Fibroblast of pulmonary artery (primary cell): ENCODE data around the gene ST8SIA5.

Experiments
- DNase-seq: peaks from one replicate; pipeline ENCODE4 v3.0.0-alpha.2; 2010; ENCODE audit warnings: low read depth
- H3K4me3 ChIP-seq: replicated peaks from 2 replicates; pipeline ENCODE4 v1.5.1; 2011; ENCODE audit warnings: low read depth, mild to moderate bottlenecking, control low read depth, low read length, moderate library complexity
- TF ChIP-seq, protein P1 (sequence below): IDR thresholded peaks from 2 replicates; pipeline ENCODE4 v1.5.1; 2011; ENCODE audit warnings: mild to moderate bottlenecking, control low read depth, low read length, inconsistent platforms; ENCODE audit errors: missing control alignments

ST8SIA5 gene

GRCh38 chr18:46660957-46661749, 95.7 kb downstream of the ST8SIA5 start:
- peak; percentile 31 for DNase-seq
- TF ChIP-seq, protein P1, sequence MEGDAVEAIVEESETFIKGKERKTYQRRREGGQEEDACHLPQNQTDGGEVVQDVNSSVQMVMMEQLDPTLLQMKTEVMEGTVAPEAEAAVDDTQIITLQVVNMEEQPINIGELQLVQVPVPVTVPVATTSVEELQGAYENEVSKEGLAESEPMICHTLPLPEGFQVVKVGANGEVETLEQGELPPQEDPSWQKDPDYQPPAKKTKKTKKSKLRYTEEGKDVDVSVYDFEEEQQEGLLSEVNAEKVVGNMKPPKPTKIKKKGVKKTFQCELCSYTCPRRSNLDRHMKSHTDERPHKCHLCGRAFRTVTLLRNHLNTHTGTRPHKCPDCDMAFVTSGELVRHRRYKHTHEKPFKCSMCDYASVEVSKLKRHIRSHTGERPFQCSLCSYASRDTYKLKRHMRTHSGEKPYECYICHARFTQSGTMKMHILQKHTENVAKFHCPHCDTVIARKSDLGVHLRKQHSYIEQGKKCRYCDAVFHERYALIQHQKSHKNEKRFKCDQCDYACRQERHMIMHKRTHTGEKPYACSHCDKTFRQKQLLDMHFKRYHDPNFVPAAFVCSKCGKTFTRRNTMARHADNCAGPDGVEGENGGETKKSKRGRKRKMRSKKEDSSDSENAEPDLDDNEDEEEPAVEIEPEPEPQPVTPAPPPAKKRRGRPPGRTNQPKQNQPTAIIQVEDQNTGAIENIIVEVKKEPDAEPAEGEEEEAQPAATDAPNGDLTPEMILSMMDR: no peak
- H3K4me3 ChIP-seq: no peak overlapping the region

- DNase-seq: no peak
- TF ChIP-seq, protein P1: no peak
- no peak overlapping the region for H3K4me3 ChIP-seq
Observed at GRCh38 chr18:46659484-46659883, 97.4 kb downstream of the ST8SIA5 start.

DNA sequence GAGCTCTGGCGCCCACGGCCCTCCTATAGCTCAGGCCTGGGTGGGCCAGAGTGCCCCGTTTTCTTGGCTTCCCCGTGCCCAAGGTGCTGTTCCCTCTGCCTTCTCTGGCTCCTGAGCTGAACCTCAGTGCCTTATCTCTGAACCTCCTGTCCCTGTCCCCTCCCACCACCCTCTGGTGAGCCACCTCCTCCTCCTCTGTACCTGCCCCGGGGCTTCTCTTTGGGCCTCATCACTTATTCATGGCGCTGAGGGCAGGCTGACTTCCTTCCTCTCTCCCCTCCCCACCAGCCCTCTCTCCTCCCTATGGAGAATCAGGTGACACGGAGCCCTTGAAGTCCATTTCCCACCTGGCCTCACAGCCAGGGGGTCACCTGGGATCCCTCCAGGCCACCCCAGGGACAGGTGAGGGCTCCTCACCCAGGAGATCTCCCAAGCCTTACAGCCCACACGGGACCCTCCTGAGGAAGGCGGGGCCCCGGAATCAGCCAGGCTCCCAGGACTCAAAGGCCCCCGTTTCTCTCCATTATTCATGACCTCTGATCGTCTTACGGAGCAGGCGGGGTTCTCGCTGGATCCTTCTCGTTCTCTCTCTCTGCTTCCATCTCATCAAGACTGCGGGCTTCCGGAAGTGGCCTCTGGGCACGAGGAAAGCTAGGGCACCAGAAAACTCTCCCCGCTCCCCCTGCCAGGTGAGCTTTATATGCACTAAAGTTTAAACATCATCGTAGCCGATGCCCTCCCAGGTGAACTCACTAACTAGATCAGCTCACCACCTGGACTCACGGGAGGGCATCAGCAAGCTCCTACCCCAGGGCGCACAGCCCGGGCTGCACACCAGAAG, 99.5 kb downstream of the ST8SIA5 start, which contains the start of gene LOXHD1:
Gene LOXHD1 (minus strand): TSS at position 106 of the 841 bp plus-strand sequence. CDS start 187 bp downstream, outside the sequence.
- no peak within 1 kb of the TSS for H3K4me3 ChIP-seq
- no peak for DNase-seq
- TF ChIP-seq, protein P1: no peak

DNA sequence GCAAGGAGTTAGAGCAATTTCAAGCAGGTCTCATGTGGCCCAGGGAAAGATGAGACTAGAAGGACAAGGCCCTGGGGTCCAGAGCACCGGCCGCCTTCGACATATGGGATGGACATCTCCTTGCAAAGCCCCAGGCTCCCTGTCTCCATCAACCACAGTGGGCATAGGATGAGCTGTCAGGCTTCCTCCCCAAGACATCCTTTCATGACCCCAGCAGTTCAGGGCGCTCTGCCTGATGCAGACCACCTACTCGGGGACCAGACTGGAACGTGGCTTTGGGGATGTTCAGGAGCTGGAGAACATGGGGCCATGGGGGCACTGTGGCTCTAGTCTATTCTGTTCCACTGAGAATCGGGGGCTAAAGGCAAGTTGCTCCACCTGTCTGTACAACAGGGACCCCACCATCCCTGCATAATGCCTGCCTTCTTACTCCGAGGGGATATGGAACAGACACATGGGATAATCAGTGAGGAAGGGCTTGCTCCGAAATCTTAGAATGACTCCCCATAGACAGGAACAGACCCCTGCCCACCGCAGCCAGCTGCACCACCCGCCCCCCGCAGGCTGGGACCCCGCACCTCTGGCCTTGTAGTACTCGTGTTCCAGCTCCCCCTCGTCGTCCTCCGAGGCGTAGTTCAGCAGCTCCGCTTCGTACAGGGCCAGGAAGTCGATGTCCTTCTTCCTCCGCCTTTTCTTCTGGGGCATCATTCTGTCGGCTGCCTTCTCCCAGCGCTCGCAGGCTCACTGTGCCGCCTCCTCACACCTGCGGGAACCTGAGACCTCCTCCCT, 100.3 kb downstream of the ST8SIA5 start:
- DNase-seq: no peak
- H3K4me3 ChIP-seq: no peak overlapping the region
- TF ChIP-seq, protein P1: no peak

- DNase-seq: no peak
- TF ChIP-seq, protein P1: no peak
- no peak overlapping the region for H3K4me3 ChIP-seq
Observed at GRCh38 chr18:46652372-46652771, 104.5 kb downstream of the ST8SIA5 start.

DNA sequence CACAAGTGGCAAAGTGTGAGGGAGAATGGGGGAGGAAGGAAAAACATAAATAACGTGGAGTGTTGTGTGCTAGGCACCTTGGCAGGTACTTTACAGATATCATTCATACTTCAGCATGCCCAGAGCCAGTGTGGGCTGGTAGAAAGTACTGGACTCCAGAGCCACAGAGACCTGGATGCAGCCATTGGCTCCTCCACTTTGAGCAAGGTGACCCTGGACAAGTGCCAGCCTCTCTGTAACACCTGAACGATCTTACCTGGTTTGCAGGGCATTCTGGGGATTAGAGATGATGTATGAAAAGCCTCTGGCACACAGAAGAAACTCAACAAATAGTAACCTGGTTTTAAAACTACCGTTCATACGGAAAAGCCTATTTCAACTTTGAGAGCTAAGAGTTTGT, 106.2 kb downstream of the ST8SIA5 start:
- H3K4me3 ChIP-seq: no peak overlapping the region
- TF ChIP-seq, protein P1: no peak
- no peak for DNase-seq
